Glomerular visceral epithelial cell (primary cell): Measurements from ENCODE around the gene GLYATL2.

ENCODE experiments used
- DNase-seq: peaks from one replicate; pipeline ENCODE4 v3.0.0-alpha.2; 2016; ENCODE audit errors: extremely low spot score

Gene GLYATL2, protein sequence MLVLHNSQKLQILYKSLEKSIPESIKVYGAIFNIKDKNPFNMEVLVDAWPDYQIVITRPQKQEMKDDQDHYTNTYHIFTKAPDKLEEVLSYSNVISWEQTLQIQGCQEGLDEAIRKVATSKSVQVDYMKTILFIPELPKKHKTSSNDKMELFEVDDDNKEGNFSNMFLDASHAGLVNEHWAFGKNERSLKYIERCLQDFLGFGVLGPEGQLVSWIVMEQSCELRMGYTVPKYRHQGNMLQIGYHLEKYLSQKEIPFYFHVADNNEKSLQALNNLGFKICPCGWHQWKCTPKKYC

DNA sequence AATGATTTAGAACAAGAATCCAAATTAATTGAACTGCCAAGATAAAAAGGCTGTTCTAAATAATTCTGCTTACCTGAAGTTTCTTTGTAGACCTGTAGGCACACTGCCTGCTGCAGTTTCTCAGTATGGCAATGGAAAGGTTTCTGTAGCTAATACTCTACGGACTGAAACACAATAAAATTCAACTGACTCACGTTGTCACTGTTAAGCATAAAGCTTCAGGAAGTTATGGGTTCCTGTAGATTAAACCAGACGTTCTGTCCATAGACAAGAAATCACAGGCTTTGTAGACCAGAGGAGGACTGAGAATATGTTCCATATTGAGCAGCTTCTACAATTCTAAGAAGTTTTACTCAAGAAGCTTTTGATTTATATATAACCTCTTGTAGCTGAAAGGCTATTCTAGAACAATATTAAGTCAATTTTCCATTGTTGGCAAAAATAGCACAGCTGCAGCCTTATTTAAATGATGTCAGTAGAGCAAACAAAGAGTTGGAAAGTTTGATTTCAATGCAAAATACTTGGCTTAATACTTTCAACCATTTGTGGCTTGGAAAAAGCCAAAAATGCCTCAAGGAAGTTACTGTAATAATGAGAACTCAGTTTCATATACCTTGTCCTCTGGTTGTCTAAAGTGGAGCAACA lies at the start of gene GLYATL2:
Gene GLYATL2, minus strand, starts transcription at position 344 of the 645 bp plus-strand sequence. CDS start 5,092 bp downstream, outside the sequence.
- no peak for DNase-seq

DNA sequence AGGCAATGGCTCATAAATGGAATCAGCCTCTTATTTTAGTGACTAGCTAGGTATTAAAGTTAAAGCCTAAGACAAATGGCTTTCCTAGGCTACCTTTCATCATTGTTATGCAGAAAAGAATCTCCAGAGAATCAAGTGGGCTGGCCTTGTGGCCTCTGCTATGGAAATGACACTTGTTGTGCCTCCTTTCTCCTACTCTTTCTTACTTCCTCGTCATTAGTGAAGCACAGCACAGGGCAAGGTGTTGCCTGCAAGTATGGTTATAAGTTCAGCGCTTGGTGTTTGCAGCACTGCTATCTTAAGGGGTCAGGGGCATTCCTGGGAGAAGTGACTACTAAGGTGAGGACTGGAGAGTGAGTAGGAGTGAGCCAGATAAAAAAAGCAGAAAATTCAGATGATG lies 49.4 kb upstream of the GLYATL2 start:
- DNase-seq = no peak

DNA sequence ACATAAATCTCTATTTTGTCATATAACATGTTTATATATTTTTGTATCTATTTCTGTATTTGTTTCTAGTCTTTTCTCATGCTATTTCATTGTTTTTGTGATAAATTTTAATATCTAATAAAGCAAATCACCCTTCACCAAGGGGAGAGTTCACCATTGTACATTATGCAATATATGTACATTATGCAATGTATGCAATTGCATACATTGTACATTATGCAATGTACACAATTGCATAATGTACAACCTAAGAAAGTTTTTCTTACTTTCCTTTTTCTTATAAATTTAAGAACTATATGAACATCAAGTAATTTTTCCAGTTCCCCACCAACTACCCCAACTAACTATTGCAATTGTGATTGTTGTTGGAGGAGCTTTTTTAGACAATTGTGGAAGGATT lies 44.1 kb upstream of the GLYATL2 start:
- DNase-seq = no peak

DNA sequence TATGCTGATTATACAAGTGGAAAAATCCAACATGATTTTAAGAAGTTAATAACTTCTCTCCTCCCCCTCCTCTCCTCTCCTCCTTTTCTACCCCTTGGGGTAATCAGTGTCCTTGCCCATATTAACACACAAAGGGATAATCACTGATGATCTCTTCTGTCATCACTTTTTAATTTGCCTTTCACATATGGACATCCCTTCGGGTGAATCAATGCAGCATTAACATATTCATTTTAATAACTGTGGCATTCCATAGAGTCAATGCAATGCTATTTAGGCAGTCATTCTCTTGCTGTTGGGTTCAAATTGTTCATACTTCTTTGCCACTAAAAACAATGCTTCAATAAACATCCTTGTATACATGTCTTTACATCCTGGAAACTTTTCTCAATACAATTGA lies 42.9 kb upstream of the GLYATL2 start:
- DNase-seq = no peak

DNA sequence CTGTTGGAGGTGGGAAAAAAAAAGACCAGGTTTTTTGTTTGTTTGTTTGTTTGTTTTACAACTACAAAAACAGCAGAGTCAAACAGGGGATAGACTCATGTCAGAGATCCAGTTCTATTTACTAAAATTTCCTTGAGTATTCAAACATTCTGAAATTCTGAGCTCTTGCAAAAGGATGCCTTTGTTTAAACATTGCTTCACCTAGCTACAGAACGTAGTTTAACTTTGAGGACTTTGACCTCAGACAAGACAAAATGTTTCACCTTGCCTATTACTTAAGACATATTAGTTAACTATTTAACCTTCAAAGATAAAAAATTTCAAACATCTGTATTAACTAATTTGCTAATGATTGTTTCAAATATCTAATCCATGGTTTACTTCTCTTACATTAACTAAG lies 36.1 kb upstream of the GLYATL2 start:
- DNase-seq = no peak

DNA sequence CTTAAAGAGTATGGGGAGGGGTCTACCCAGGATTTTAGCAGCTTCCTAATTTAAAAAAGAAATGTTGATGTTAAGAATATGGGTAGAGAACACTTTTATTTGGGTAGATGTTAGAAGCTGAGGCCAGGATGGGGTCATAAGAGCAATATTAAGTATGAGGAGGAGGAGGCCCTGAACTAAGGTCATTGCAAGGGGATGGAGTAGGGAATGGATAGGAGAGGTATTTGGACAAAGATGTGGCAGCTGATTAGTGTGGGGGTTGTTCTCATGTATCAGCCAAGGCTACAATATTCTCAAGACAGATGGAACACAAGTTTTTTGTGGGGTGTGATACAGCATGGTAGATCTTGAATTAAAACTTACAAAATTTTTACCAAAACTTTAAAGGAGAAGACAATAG lies 35.7 kb upstream of the GLYATL2 start:
- no peak for DNase-seq

DNA sequence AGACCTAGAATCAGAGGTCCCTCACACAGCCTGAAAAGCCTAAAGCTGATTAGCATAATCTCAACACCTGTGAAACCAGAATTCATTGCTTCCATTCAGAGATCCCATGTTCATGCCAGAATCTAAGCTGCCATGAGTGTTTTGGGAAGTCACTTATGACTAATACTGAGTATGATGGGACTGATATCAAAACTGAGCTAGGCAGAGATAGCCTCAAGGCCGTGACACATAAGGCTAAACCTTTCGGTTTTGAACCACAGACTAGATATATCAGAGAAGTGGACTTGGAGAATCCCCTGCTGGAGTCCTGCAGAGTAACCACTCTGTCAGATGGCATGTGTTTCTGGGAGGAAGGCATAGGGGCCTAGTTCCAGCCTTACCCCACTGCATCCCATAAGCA lies 23.1 kb upstream of the GLYATL2 start:
- DNase-seq = no peak

DNA sequence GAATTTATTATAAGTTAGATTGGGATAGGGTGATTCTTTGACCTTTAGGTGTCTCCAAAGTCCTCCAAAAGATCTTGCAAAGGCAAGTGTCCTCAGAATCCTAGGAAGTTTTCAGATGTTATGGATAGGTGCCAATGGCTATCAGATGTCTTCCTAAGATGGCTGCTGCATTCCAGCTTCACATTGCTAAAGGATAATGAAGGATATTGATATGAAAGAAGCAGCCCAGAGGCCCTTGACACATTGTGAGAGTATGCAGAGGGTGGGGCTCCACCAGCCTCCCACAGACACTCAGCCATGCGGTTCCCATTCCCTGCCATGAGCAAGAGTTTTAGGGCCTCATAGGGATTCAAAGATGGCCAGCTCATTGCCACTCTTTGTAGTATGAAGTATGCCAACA lies 22.3 kb upstream of the GLYATL2 start:
- DNase-seq = no peak

DNA sequence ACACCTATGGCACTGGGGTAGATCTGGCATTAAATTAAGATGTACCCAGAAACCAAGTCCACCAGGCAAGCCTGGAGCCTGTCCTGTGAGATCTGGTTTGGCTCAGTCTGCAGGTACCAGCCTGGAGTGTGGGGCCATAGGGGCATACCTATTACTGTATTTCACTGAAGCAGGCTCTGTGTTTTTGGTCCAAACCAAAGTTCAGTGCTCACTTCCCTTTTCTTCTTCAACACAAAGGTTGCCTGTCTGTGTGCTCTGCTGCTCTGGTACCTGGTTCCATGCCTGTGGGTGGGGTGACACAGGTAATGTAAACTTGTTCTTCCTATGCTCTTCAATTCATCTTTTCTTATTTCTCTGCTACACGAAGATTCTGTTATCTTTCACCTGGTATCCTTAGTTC lies 19.8 kb upstream of the GLYATL2 start:
- no peak for DNase-seq

DNA sequence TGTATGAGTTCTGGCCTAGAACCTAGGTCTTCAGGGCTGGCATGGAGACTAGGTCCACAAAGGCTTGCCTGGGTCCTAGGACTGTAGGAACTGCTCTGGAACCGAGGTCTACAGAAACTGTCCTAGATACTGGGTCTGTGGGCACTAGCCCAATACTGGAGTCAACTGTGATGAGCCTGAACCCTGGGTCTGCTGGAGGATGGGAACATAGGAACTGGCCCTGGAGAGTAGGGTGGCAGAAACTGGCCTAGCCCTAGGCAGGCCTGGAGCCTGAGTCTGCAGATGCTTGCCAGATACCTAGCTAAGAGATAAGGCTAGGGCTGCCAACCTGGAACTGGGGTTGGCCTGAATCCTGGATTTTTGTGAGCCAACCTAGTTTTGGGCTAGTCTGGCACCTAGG lies 19.2 kb upstream of the GLYATL2 start:
- DNase-seq = no peak

DNA sequence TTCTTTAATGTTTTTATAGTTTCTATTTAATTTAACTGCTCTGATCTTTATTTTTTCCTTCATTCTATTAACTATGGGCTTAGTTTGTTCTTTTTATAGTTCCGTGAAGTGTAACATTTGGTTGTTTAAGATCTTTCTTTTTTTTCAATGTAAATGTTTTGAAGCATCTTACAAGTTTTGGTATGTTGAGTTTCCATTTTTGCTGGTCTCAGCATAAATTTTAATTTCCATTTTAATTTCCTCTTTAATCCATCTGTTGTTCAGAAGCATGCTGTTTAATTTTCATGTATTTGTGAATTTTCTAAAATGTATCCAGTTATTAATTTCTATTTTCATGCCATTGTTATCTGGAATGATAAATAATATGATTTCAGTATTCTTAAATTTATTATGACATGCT lies 17.0 kb upstream of the GLYATL2 start:
- DNase-seq = no peak

DNA sequence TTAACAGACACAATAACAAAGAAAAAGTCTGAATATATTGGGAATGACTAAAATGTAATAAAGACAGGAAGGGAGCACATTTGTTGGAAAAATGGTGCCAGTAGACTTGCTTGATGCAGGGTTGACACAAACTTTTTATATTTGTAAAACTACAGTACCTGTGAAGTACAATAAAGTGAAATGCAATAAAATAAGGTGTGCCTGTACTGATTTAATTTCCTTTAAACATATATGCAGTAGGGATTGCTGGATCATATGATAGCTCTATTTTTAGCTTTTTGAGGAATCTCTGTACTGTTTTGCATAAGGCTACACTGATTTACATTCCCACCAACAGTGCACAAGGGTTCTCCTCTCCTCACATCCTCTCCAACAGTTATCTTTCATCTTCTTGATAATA lies 12.3 kb upstream of the GLYATL2 start:
- DNase-seq = no peak

DNA sequence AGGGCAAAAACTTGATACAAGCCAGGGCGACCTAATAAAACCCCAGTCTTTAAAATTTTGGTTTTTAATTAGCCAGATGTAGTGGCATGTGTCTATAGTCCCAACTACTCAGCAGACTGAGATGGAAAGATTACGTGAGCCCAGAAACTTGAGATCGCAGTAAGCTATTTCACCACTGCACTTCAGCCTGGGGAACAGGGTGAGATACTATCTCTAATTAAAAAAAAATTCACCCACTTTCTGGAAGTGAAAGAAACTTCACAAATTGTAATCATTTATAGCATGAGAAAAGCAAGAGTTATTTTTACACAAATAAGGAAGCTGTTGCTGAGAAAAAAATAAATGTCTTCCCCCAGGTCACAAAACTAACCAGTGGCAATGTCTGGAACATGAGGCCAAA lies 882 bp upstream of the GLYATL2 start:
- no peak for DNase-seq

DNA sequence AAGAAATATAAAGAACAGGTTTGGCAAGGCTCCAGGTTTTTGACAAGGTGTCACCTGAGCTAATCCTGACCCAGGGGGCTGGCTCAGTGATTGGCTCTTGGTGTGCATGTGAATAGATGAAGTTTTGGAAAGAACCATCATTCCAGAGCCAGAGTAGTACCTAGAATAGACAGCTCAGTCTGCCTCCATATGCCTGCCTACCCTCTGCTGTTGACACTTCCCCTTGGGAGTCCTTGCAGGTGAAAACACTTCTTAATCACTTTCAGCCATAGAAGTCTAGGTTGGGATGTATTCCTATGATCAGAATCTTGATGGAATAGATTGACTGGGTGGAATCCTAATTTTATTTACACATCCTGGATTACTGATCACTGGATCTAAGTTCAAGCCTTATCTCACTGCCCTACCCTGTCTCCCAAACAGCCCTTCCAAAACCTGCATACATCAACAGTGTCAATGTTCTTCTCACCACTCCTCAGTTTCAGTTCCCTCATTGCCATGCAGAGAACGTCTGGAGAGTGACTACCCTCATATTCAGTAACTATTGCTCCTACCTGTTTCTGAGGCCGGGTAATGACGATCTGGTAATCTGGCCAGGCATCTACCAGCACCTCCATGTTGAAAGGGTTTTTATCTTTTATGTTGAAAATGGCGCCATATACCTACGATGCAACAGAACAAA lies 6.7 kb downstream of the GLYATL2 start:
- DNase-seq = no peak

DNA sequence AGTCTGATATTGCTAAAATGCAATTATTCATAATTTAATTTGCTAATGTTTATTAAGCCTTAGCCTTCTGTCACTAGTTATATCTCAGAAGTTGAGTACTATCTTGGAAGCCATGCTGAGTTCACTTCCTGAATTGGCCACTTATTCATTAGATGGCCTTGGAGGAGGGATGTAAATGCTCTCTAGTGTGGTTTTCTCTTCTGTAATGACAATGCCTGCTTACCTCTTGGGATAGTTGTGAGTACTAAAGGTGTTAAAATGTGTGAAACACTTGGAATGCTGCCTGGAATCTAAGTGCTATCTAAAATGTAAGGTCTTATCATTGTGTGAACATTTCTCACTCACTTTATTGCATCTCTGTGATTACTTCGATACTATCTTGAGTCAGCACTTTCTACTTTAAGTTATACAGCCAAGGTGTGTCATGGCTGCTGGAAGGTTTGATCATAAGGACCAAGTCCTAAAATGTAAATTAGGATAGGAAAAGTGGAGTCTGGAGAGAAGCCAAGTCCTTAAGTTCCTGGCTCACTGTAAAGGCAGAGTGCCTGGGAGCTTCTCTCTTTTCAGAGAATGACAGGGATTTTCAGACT lies 12.4 kb downstream of the GLYATL2 start:
- DNase-seq = no peak

DNA sequence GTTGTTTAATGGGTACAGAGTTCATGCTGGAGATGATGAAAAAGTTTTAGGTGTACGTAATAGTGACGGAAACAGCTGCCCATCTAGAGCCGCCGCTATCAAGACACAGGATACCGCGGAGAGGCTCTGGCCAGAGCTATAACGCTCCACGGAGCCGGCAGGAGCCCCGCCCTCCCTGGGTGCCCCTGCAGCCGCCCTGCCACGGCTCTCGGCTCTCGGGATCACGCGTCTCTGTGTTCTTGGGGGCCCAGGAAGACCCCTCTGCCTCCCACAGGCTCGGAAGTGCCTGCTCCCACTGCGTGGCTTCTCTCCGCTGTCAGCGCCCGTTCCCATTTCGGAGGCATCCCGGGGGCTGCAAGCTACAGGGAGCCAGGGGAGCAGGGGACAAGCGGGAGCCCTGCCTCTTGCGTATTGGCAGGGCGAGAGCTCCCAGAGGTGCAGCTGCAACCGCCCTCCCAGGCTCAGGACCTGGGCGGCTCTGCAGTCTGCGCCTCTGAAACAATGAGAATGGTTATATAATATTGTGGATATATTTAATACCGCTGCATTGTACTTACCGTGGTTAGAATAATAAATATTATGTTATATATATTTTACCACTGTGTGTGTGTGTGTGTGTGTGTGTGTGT lies 13.7 kb downstream of the GLYATL2 start:
- no peak for DNase-seq

DNA sequence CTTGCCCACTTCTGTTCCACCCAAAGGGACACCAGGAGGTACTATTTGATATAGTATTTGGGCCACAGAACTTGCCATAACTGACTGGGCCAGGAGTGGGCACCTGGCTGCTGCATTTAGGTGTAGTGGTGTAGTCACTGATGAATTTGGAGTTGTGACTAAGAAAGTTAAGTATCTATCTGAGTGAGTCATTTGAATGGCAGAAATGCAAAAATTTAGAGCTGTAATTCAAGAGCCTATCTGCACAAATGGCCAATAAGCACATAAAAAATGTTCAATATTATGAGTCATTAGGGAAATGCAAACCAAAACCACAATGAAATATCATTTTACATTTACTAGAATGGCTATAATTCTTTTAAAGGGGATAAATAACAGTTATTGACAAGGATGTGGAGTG lies 14.7 kb downstream of the GLYATL2 start:
- peak; percentile 2 for DNase-seq

DNA sequence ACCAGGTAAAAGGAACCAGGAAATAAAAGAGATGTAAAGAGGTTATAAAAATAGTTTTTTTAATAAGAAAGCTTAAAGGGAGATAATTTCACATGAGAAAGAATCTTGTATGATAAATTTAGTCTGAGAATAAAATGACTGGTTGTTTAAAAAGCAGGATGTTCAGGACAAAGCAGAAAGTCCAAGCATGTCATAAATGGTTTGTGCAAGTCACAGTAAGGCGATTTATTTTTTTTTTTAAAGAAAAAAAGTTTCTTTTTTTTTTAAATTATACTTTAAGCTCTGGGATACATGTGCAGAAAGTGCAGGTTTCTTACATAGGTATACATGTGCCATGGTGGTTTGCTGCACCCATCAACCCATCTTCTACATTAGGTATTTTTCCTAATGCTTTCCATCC lies 30.8 kb downstream of the GLYATL2 start:
- no peak for DNase-seq

DNA sequence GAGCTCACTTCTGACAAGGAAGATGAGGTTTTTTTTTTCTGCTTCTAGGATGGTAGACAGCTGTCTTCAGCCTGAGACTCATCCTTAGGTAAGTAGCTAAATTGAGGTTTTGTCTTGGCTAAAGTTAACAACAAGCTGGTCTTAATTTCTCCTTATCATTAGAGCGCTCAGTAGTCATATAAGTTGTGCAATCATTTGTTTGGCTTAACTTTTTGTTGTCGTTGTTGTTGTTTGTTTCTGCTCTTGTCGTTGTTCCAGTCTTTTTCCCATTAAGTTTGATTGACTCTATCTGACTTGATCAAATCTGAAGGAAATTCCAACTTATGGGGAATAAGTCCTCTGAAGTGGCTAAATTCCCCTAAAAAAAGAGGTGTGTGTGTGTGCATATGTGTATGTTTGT lies 33.0 kb downstream of the GLYATL2 start:
- DNase-seq = no peak

DNA sequence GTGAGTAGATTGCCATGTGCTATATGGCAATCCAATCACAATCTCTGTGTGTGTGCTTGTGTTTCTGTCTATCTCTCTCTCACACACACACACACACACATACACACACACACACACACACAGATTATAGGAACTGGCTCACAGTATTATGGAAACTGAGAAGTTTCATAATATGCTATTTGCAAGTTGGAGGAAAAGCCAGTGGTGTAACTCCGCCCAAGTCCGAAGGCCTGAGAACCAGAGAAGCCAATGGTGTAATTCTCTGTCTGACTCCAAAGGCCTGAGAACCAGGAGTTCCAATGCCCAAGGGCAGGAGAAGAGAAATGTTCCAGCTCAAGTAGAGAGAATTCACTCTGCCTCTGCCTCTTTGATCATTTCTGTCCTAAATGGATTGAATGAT lies 37.2 kb downstream of the GLYATL2 start:
- no peak for DNase-seq

DNA sequence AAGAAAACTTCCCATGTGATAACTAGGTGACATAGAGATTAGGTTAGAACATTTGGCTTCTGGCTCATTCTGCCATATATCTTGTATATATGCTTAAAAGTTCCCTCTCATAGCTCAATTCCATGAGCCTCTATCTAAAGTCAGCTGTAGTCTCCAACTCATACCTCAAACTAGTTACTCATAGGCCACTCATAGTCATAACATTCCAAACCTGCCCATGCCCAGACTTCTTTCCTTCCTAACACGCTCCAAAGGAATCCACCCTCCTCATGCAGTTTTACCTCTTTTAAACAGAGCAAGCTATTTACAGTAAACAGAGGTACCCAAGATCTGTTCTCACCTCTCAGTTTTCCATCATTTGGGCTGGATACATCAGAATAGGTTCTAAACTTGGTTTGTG lies 39.4 kb downstream of the GLYATL2 start:
- DNase-seq = peak; percentile 8

DNA sequence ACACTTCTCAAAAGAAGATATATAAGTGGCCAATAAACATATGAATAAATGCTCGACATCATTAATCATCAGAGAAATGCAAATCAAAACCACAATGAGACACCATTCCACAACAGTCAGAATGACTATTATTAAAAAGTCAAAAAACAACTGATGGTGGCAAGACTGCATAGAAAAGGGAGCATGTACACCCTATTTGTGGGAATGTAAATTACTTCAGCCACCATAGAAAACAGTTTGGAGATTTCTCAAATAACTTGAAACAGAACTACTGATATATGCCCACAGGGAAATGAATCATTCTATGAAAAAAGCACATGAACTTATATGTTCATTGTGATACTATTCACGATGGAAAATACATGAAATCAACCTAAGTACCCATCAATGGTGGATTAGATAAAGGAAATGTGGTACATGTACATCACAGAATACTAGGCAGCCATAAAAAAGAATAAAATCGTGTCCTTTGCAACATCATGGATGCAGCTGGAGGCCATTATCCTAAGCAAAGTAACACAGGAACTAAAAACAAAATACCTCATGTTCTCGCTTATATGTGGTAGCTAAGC lies 42.4 kb downstream of the GLYATL2 start:
- DNase-seq = no peak
